Colonic mucosa (tissue), 4 donors: ENCODE measurements around the gene SOX12. TPM values are rescaled to one million over a fixed set of nuclear protein-coding genes. Genes with fewer than 3 reads are reported as not detected.

Source experiments
- DNase-seq: peaks from one replicate; pipeline ENCODE4 v3.0.0-alpha.2; 2020
- H3K27ac ChIP-seq: fragments of 200-600 bp; one replicate; pipeline ENCODE4 v1.8.0; 2021
- H3K27me3 ChIP-seq: fragments of 200-600 bp; one replicate; pipeline ENCODE4 v1.8.0; 2021
- H3K36me3 ChIP-seq: fragments of 200-600 bp; one replicate; pipeline ENCODE4 v1.8.0; 2021
- H3K4me1 ChIP-seq: fragments of 200-600 bp; one replicate; pipeline ENCODE4 v1.8.0; 2021; ENCODE audit warnings: mild to moderate bottlenecking
- H3K4me3 ChIP-seq: fragments of 200-600 bp; one replicate; pipeline ENCODE4 v1.8.0; 2021
- H3K9ac ChIP-seq, 2 donors: one replicate each; pipeline ENCODE4 v1.7.0; 2013; ENCODE audit warnings: control low read depth in 2 of 2, low read depth in 2 of 2, low read length in 2 of 2
- H3K9me3 ChIP-seq: fragments of 200-600 bp; one replicate; pipeline ENCODE4 v1.8.0; 2021
- CTCF ChIP-seq: fragments of 200-600 bp; IDR thresholded peaks from one replicate; pipeline ENCODE4 v1.8.0; 2022; ENCODE audit warnings: antibody characterized with exemption, mild to moderate bottlenecking
- intact Hi-C: fragments of 100-400 bp; cut with DNase I; formaldehyde crosslinking; loops from one replicate; pipeline ENCODE4 v1.14.1; 2022
- total RNA-seq, 2 donors: library from RNA; stranded (reverse); fragmentation: NEBNext Ultra II Directional in 1 of 2; extraction: Animal tissue kit (Norgen Biotek cat#: 25700) in 1 of 2; gene quantifications; one replicate each; pipeline ENCODE4 v1.2.1, GENCODE V29; 2021
- donor health status: healthy.
- donor health status: DM: no; HTN: no; CAD: no.
- donor health status: DM: no; HTN: no; CAD: no.

Gene SOX12
- total RNA-seq, 2 donors from 2014 or later: 5.0 to 7.5 TPM

DNA sequence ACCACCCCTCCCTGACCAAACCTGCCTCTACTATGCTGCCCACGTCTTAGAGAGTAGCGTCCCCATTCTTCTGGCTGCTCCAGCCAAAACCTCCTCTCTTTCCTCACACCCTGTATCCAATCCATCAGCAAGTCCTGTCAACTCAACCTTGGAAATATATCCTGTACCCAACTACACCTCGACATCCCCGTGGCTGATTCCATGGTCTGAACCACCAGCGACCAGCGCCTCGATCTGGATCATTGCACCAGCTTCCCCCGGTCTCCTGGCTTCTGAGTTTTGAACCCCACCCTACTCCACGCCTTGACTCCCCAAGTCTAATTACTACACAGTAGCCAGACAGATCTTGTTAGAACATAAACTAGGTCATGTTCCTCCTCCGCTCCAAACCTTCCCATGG is 31.4 kb downstream of the SOX12 start:
- H3K27me3 ChIP-seq: no peaks in the 10 kb centered on the region
- H3K36me3 ChIP-seq: no peaks in the 10 kb centered on the region
- no peak overlapping the region for H3K9ac ChIP-seq
- no peaks in the 10 kb centered on the region for H3K9me3 ChIP-seq
- DNase-seq: no peak
- intact Hi-C loops: loop anchor here (10.0 kb wide), 1 partner anchor 378 kb away; no protein-coding TSS in a partner anchor
- no peak overlapping the region for H3K27ac ChIP-seq
- no peaks in the 10 kb centered on the region for H3K4me1 ChIP-seq
- TF ChIP-seq CTCF: no peak
- no peak overlapping the region for H3K4me3 ChIP-seq

GRCh38 chr20:358891-359555 is 33.7 kb downstream of the SOX12 start:
- DNase-seq: no peak
- Histone ChIP-seq H3K27me3 (no peaks in the 10 kb centered on the region), H3K27ac (no peak overlapping the region), H3K36me3 (no peaks in the 10 kb centered on the region), H3K4me3 (no peak overlapping the region), H3K9ac (no peak overlapping the region), H3K9me3 (no peaks in the 10 kb centered on the region), H3K4me1 (no peaks in the 10 kb centered on the region)
- intact Hi-C loops: loop anchor here (10.0 kb wide), 1 partner anchor 376 kb away; no protein-coding TSS in a partner anchor
- TF ChIP-seq CTCF: no peak

DNA sequence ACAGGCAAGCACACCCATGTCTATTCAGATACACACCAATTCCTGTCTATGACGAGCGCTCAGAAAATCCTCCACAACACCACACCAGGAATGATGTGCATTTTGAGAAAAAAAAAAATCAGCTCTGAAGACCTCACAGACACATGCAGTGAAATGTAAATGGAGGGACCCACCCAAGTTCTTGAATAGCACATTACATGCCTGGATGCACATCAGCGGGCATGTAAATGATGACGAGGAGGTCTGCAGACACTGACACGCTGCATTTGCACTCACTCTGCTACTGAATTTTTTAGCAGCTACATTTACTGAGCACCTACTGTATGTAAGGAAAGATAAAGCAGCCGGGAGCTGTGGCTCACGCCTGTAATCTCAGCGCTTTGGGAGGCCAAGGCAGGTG is 36.2 kb downstream of the SOX12 start:
- Histone ChIP-seq H3K27me3 (no peaks in the 10 kb centered on the region), H3K36me3 (no peaks in the 10 kb centered on the region), H3K4me3 (no peak overlapping the region), H3K4me1 (no peaks in the 10 kb centered on the region), H3K9ac (no peak overlapping the region), H3K9me3 (no peaks in the 10 kb centered on the region), H3K27ac (no peak overlapping the region)
- no peak for DNase-seq
- no peak for TF ChIP-seq CTCF
- intact Hi-C loops: no loop called here

DNA sequence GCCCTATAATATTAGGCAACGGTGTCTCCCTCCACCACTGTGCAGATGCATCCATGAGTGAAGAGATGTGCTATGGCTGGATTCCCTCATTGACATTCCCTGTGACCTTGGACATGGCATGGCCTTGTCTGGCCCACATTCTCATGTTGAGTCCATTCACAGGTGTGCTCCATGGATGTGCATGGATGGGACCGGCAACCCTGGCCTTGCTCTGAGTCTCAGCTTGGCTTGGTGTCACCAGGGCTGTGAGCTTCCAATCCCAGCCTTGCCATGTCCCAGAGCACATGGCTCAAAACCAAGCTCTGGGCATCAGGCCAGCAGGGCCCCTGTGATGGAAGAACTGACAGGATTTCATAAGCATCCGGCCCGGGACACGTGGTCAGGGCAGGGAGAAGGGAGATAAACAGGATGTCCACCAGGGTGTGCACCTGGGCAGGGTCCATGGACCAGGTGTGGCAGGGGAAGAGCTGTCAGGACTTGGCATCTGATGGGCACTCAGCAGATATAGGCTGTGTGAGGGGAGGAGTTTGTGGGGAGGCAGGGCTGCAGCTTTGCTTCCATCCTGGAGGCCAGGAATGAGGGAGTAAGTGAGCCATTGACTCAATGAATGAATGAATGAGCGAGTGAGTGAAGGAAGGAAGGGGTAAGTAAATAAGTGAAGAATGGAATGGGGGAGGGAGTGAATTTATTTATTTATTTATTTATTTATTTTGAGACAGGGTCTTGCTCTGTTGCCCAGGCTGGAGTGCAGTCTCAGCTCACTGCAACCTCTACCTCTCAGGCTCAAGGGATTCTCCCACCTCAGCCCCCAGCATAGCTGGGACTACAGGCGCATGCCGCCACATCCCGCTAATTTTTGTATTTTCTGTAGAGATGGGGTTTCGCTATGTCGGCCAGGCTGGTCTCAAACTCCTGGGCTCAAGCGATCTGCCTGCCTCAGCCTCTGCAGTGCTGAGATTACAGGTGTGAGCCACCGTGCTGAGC is 37.2 kb downstream of the SOX12 start:
- intact Hi-C loops: no loop called here
- Histone ChIP-seq H3K4me3 (no peak overlapping the region), H3K27ac (no peak overlapping the region), H3K4me1 (no peaks in the 10 kb centered on the region), H3K9ac (no peak overlapping the region), H3K27me3 (no peaks in the 10 kb centered on the region), H3K36me3 (no peaks in the 10 kb centered on the region), H3K9me3 (no peaks in the 10 kb centered on the region)
- DNase-seq: peak; percentile 89
- peak; percentile 35 for TF ChIP-seq CTCF

- H3K27me3 ChIP-seq: no peaks in the 10 kb centered on the region
- H3K9ac ChIP-seq: no peak overlapping the region
- H3K36me3 ChIP-seq: no peaks in the 10 kb centered on the region
- no peak overlapping the region for H3K4me3 ChIP-seq
- TF ChIP-seq CTCF: no peak
- H3K9me3 ChIP-seq: no peaks in the 10 kb centered on the region
- H3K4me1 ChIP-seq: no peaks in the 10 kb centered on the region
- H3K27ac ChIP-seq: no peak overlapping the region
- DNase-seq: no peak
- intact Hi-C loops: no loop called here
Observed at GRCh38 chr20:363319-364078, 38.1 kb downstream of the SOX12 start.
